ENCODE data around the gene GPX4.

Gene GPX4

GRCh38 chr19:1133471-1133929 is 29.7 kb downstream of the GPX4 start:
- TF ChIP-seq EZH2phosphoT487 (IDR thresholded peaks at IDR 0.05; ENCODE audit: borderline replicate concordance) (no peak), CTCF (conservative IDR thresholded peaks at IDR 0.05; ENCODE audit: low read length) (no peak)
- Histone ChIP-seq H3K27me3 (ENCODE audit: insufficient read depth, low read length, poor library complexity, severe bottlenecking) (no peaks in the 10 kb centered on the region), H2AFZ (ENCODE audit: low read length) (no peak overlapping the region), H3F3A (ENCODE audit: low read depth) (no peaks in the 10 kb centered on the region), H3K9ac (ENCODE audit: low read depth, low read length, poor library complexity, severe bottlenecking) (no peak overlapping the region), H4K20me1 (ENCODE audit: insufficient read depth, low read length, poor library complexity, severe bottlenecking) (peaks cover 11% of the 10 kb centered on the region), H3K79me2 (ENCODE audit: insufficient read depth, low read length) (peaks cover 41% of the 10 kb centered on the region), H3K9me3 (ENCODE audit: insufficient read depth, low read depth, low read length) (no peaks in the 10 kb centered on the region), H3K4me1 (ENCODE audit: insufficient read depth, low read length, poor library complexity, severe bottlenecking) (peaks cover 34% of the 10 kb centered on the region), H3K4me3 (ENCODE audit: low read length, poor library complexity, severe bottlenecking) (no peak overlapping the region), H3K36me3 (ENCODE audit: insufficient read depth, low read length) (peaks cover 3% of the 10 kb centered on the region; the same call in 1 of the 2 replicates), H3K9me2 (replicated peaks; ENCODE audit: low read depth, low read length) (no peaks in the 10 kb centered on the region), H3K4me2 (ENCODE audit: low read depth, low read length, poor library complexity, severe bottlenecking) (peak overlapping the region; percentile 97)

DNA sequence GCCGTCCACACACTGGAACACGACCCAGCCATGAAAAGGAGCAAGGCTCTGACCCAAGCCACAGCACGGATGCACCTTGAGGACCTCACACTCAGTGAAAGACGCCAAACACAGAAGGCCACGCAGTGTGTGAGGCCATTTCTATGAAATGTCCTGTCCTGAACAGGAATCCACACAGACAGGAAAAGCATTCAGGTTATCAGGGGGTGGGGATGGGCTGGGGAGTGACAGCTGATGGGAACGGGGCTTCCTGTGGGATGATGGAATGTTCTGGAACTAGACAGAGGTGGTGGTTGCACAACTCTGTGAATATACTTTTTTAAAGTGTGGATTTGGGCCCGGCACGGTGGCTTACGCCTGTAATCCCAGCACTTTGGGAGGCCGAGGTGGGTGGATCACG is 30.6 kb downstream of the GPX4 start:
- Histone ChIP-seq H3K27me3 (ENCODE audit: insufficient read depth, low read length, poor library complexity, severe bottlenecking) (no peaks in the 10 kb centered on the region), H2AFZ (ENCODE audit: low read length) (no peak overlapping the region), H3K4me1 (ENCODE audit: insufficient read depth, low read length, poor library complexity, severe bottlenecking) (peaks cover 34% of the 10 kb centered on the region), H3K9ac (ENCODE audit: low read depth, low read length, poor library complexity, severe bottlenecking) (no peak overlapping the region), H4K20me1 (ENCODE audit: insufficient read depth, low read length, poor library complexity, severe bottlenecking) (peaks cover 11% of the 10 kb centered on the region), H3K79me2 (ENCODE audit: insufficient read depth, low read length) (peaks cover 32% of the 10 kb centered on the region), H3F3A (ENCODE audit: low read depth) (no peaks in the 10 kb centered on the region), H3K4me2 (ENCODE audit: low read depth, low read length, poor library complexity, severe bottlenecking) (no peak overlapping the region), H3K36me3 (ENCODE audit: insufficient read depth, low read length) (peaks cover 3% of the 10 kb centered on the region; the same call in 1 of the 2 replicates), H3K4me3 (ENCODE audit: low read length, poor library complexity, severe bottlenecking) (no peak overlapping the region), H3K9me2 (replicated peaks; ENCODE audit: low read depth, low read length) (no peaks in the 10 kb centered on the region), H3K9me3 (ENCODE audit: insufficient read depth, low read depth, low read length) (no peaks in the 10 kb centered on the region)
- TF ChIP-seq CTCF (conservative IDR thresholded peaks at IDR 0.05; ENCODE audit: low read length) (no peak), EZH2phosphoT487 (IDR thresholded peaks at IDR 0.05; ENCODE audit: borderline replicate concordance) (no peak)

GRCh38 chr19:1135454-1135853 is 31.7 kb downstream of the GPX4 start:
- no peaks in the 10 kb centered on the region for H3K27me3 ChIP-seq (ENCODE audit: insufficient read depth, low read length, poor library complexity, severe bottlenecking)
- H3K9me3 ChIP-seq (ENCODE audit: insufficient read depth, low read depth, low read length) = no peaks in the 10 kb centered on the region
- H3F3A ChIP-seq (ENCODE audit: low read depth) = no peaks in the 10 kb centered on the region
- H3K79me2 ChIP-seq (ENCODE audit: insufficient read depth, low read length) = peaks cover 22% of the 10 kb centered on the region; the same call in 1 of the 2 replicates
- no peak for TF ChIP-seq EZH2phosphoT487 (IDR thresholded peaks at IDR 0.05; ENCODE audit: borderline replicate concordance)
- no peak for TF ChIP-seq CTCF (conservative IDR thresholded peaks at IDR 0.05; ENCODE audit: low read length)
- H3K4me1 ChIP-seq (ENCODE audit: insufficient read depth, low read length, poor library complexity, severe bottlenecking) = peaks cover 31% of the 10 kb centered on the region
- H3K9ac ChIP-seq (ENCODE audit: low read depth, low read length, poor library complexity, severe bottlenecking) = no peak overlapping the region
- H3K36me3 ChIP-seq (ENCODE audit: insufficient read depth, low read length) = peaks cover 3% of the 10 kb centered on the region; the same call in 1 of the 2 replicates
- H3K4me2 ChIP-seq (ENCODE audit: low read depth, low read length, poor library complexity, severe bottlenecking) = no peak overlapping the region
- H4K20me1 ChIP-seq (ENCODE audit: insufficient read depth, low read length, poor library complexity, severe bottlenecking) = peaks cover 11% of the 10 kb centered on the region
- H2AFZ ChIP-seq (ENCODE audit: low read length) = no peak overlapping the region
- H3K9me2 ChIP-seq (replicated peaks; ENCODE audit: low read depth, low read length) = no peaks in the 10 kb centered on the region
- no peak overlapping the region for H3K4me3 ChIP-seq (ENCODE audit: low read length, poor library complexity, severe bottlenecking)
